HCT116 (cell line): ENCODE results near the gene OGDHL.

Experiments used
- ELF1 ChIP-seq: IDR thresholded peaks from 2 replicates; pipeline ENCODE4 v1.6.1; 2012; ENCODE audit warnings: low read depth, borderline replicate concordance
- EZH2phosphoT487 ChIP-seq: fragments of 200-600 bp; IDR thresholded peaks from 2 replicates; pipeline ENCODE4 v1.6.1; 2018; ENCODE audit warnings: antibody characterized with exemption, borderline replicate concordance
- POLR2A ChIP-seq: IDR thresholded peaks from 2 replicates; pipeline ENCODE4 v1.7.0; 2011; ENCODE audit warnings: borderline replicate concordance; ENCODE audit not compliant: insufficient read depth, insufficient read length; ENCODE audit errors: extremely low read depth
- SRF ChIP-seq: IDR thresholded peaks from 2 replicates; pipeline ENCODE4 v1.6.1; 2012; ENCODE audit warnings: low read depth
- YY1 ChIP-seq: IDR thresholded peaks from 2 replicates; pipeline ENCODE4 v1.6.1; 2011; ENCODE audit warnings: low read length, low read depth, moderate library complexity, mild to moderate bottlenecking; ENCODE audit not compliant: insufficient replicate concordance; ENCODE audit errors: extremely low read depth

GRCh38 chr10:49744091-49744685 lies 17.9 kb downstream of the OGDHL start:
- no peak for TF ChIP-seq EZH2phosphoT487
- no peak for TF ChIP-seq SRF
- TF ChIP-seq YY1: no peak
- TF ChIP-seq POLR2A: no peak
- TF ChIP-seq ELF1: no peak
